SU-DHL-6 (cell line): Measurements from ENCODE around the gene SYK.

Experiments
- CTCF ChIP-seq: fragments of 200-600 bp; sonication (generic); IDR thresholded peaks from one replicate; pipeline ENCODE4 v1.5.1; 2017; ENCODE audit warnings: antibody characterized with exemption, mild to moderate bottlenecking, low read length, moderate library complexity; ENCODE audit not compliant: insufficient read depth, poor library complexity, severe bottlenecking
- EZH2phosphoT487 ChIP-seq: fragments of 200-600 bp; sonication (generic), shearing (Covaris generic); conservative IDR thresholded peaks from 2 replicates; pipeline ENCODE4 v1.6.1; 2018; ENCODE audit warnings: mild to moderate bottlenecking, antibody characterized with exemption, low read length, moderate library complexity, mixed read lengths

GRCh38 chr9:90939351-90939750 lies 137.7 kb downstream of the SYK start:
- no peak for TF ChIP-seq CTCF
- no peak for TF ChIP-seq EZH2phosphoT487
